Esophagus squamous epithelium (tissue), 5 donors: ENCODE results near the gene SLC12A6. TPM values are rescaled to one million over a fixed set of nuclear protein-coding genes. Genes with fewer than 3 reads are reported as not detected.
"Not testable (repeated sequence)": the region's sequence is repeated elsewhere in the genome, so short reads cannot be mapped to it uniquely, and the experiment has no call there.

Experiments
- DNase-seq: peaks from one replicate; lab custom pipeline; 2025; lab: John Stamatoyannopoulos, UW
- H3K27ac ChIP-seq, 4 donors: fragments of 200-600 bp; sonication (generic); one replicate each; pipeline ENCODE4 v1.5.1; 2016 to 2019; ENCODE audit warnings: mild to moderate bottlenecking in 1 of 4
- H3K27me3 ChIP-seq, 4 donors: fragments of 200-600 bp; sonication (generic); 1 replicate in 3 of 4; 2 replicates in 1 of 4; pipeline versions ENCODE4 v1.5.1 to v1.6.0; 2017 to 2021; ENCODE audit warnings: antibody characterized with exemption in 1 of 4
- H3K36me3 ChIP-seq, 3 donors: fragments of 200-600 bp; sonication (generic); one replicate each; pipeline ENCODE4 v1.5.1; 2016 to 2019
- H3K4me1 ChIP-seq, 3 donors: fragments of 200-600 bp; sonication (generic); one replicate each; pipeline ENCODE4 v1.5.1; 2017 to 2019
- H3K4me3 ChIP-seq, 4 donors: fragments of 200-600 bp; sonication (generic); 1 replicate in 3 of 4; 2 replicates in 1 of 4; pipeline ENCODE4 v1.5.1; 2016 to 2019; ENCODE audit warnings: mild to moderate bottlenecking in 2 of 4, moderate library complexity in 1 of 4
- H3K9me3 ChIP-seq, 3 donors: fragments of 200-600 bp; sonication (generic); one replicate each; pipeline ENCODE4 v1.5.1; 2016 to 2019
- CTCF ChIP-seq, 6 experiments: fragments of 450-650 bp in 4 of 6; fragments of 200-600 bp in 2 of 6; sonication (generic) in 2 of 6; IDR thresholded peaks; one replicate each; pipeline ENCODE4 v1.5.1; 2016 to 2019; ENCODE audit warnings: antibody characterized with exemption in 6 of 6, mild to moderate bottlenecking in 4 of 6, moderate library complexity in 4 of 6
- POLR2A ChIP-seq, 4 donors: fragments of 450-650 bp; IDR thresholded peaks; one replicate each; pipeline ENCODE4 v1.6.1; 2017; ENCODE audit warnings: antibody characterized with exemption in 4 of 4, mild to moderate bottlenecking in 4 of 4, moderate library complexity in 3 of 4
- WGBS, 2 donors: methylation state at CpG; one replicate each; pipeline ENCODE4 v1.1.5; 2018; 5-methylcytosine and 5-hydroxymethylcytosine counted together
- intact Hi-C: fragments of 100-400 bp; cut with DNase I; formaldehyde crosslinking; loops from one replicate; pipeline ENCODE4 v1.15.0; 2022
- total RNA-seq, 4 donors: library from RNA; depleted of rRNA; stranded (reverse); fragments of >200 nt; gene quantifications; one replicate each; pipeline ENCODE4 v1.1.0, GENCODE V29; 2016
- donor health status: DM: yes; HTN: yes; CAD: no.

Gene SLC12A6
- total RNA-seq, 4 donors from 2014 or later = 33.0 to 70.3 (median 49.5) TPM

GRCh38 chr15:34349769-34350168 lies 12.2 kb upstream of the SLC12A6 start:
- no peak for DNase-seq
- H3K4me1 ChIP-seq = no peaks in the 10 kb centered on the region
- 87 to 96% methylated on average over 2 to 4 of the region's 4 CpGs for WGBS, 2 donors
- intact Hi-C loops = no loop called here
- H3K4me3 ChIP-seq = no peak overlapping the region
- H3K27ac ChIP-seq = no peak overlapping the region
- H3K27me3 ChIP-seq = no peaks in the 10 kb centered on the region
- no peak for TF ChIP-seq POLR2A (IDR thresholded peaks at IDR 0.05)
- TF ChIP-seq CTCF (IDR thresholded peaks at IDR 0.05) = no peak
- no peaks in the 10 kb centered on the region for H3K9me3 ChIP-seq
- peaks cover 0 to 17% (median 0%) of the 10 kb centered on the region in 3 donors for H3K36me3 ChIP-seq

GRCh38 chr15:34348735-34349300 lies 11.2 kb upstream of the SLC12A6 start:
- DNase-seq = no peak
- Histone ChIP-seq H3K4me3 (no peak overlapping the region), H3K27me3 (no peaks in the 10 kb centered on the region), H3K9me3 (no peaks in the 10 kb centered on the region), H3K4me1 (no peaks in the 10 kb centered on the region), H3K36me3 (peaks cover 0 to 7% (median 0%) of the 10 kb centered on the region in 3 donors), H3K27ac (no peak overlapping the region)
- TF ChIP-seq POLR2A (IDR thresholded peaks at IDR 0.05) = no peak
- TF ChIP-seq CTCF (IDR thresholded peaks at IDR 0.05) = no peak
- 43 to 56% methylated on average over 1 of the region's 1 CpG for WGBS, 2 donors
- intact Hi-C loops = no loop called here

GRCh38 chr15:34347951-34348638 lies 10.5 kb upstream of the SLC12A6 start:
- Histone ChIP-seq H3K36me3 (peaks cover 0 to under 1% (median 0%) of the 10 kb centered on the region in 3 donors), H3K4me3 (no peak overlapping the region), H3K9me3 (no peaks in the 10 kb centered on the region), H3K4me1 (peaks cover 0 to 4% (median 2%) of the 10 kb centered on the region in 3 donors), H3K27ac (peak overlapping the region in 2 of 4 donors; percentile 19 to 25), H3K27me3 (no peaks in the 10 kb centered on the region)
- no peak for TF ChIP-seq CTCF (IDR thresholded peaks at IDR 0.05)
- TF ChIP-seq POLR2A (IDR thresholded peaks at IDR 0.05) = no peak
- no peak for DNase-seq
- intact Hi-C loops = no loop called here
- 73 to 81% methylated on average over 9 to 11 of the region's 13 CpGs for WGBS, 2 donors

GRCh38 chr15:34342737-34343575 lies 5.4 kb upstream of the SLC12A6 start, which contains the start of the genes NOP10 and NUTM1:
NOP10 (minus strand) TSS chr15:34343136; CDS start chr15:34343073, 63 bp downstream.
NUTM1 (plus strand) TSS chr15:34343315; CDS start chr15:34343697, 382 bp downstream.
- 1 to 2% methylated on average over 34 to 37 of the region's 38 CpGs for WGBS, 2 donors
- Histone ChIP-seq H3K4me3 (peak within 1 kb of the TSS; percentile 55 to 72 (median 70)), H3K9me3 (no peaks in the 10 kb centered on the region), H3K27ac (peak within 1 kb of the TSS; percentile 90 to 95 (median 90)), H3K27me3 (no peaks in the 10 kb centered on the region), H3K4me1 (peaks cover 6 to 46% (median 8%) of the 10 kb centered on the region in 3 donors), H3K36me3 (peaks cover 0 to 22% (median 0%) of the 10 kb centered on the region in 3 donors)
- TF ChIP-seq CTCF (IDR thresholded peaks at IDR 0.05) (peak; percentile 95 to 98 (median 98)), POLR2A (IDR thresholded peaks at IDR 0.05) (peak in 2 of 4 donors; percentile 67 to 68)
- DNase-seq = peak; percentile 59
- intact Hi-C loops = no loop called here

GRCh38 chr15:34342213-34342736 lies 4.7 kb upstream of the SLC12A6 start:
- H3K4me1 ChIP-seq = peaks cover 6 to 46% (median 8%) of the 10 kb centered on the region in 3 donors
- 30 to 37% methylated on average over 21 to 24 of the region's 26 CpGs for WGBS, 2 donors
- peak overlapping the region; percentile 90 to 95 (median 90) for H3K27ac ChIP-seq
- H3K9me3 ChIP-seq, intact Hi-C loops, H3K27me3 ChIP-seq, DNase-seq: not testable (repeated sequence)
- H3K4me3 ChIP-seq = peak overlapping the region; percentile 55 to 72 (median 70)
- peaks cover 0 to 22% (median 0%) of the 10 kb centered on the region in 3 donors for H3K36me3 ChIP-seq
